C4-2B (cell line): ENCODE measurements around the gene TEAD2.

Experiments used
- CTCF ChIP-seq: fragments of 450-650 bp; conservative IDR thresholded peaks from 2 replicates; pipeline ENCODE4 v1.5.1; 2017; ENCODE audit warnings: mild to moderate bottlenecking
- ZFX ChIP-seq: fragments of 450-650 bp; IDR thresholded peaks from 2 replicates; pipeline ENCODE4 v1.6.1; 2017

GRCh38 chr19:49297403-49297802 lies 64.8 kb downstream of the TEAD2 start:
- TF ChIP-seq CTCF, result no peak
- TF ChIP-seq ZFX, result no peak
